Activated T-cell treated with anti-CD3 and anti-CD28 coated beads for 1 hour (primary cell): ENCODE data around the gene MALL.
"Not testable (repeated sequence)": the region's sequence is repeated elsewhere in the genome, so short reads cannot be mapped to it uniquely, and the experiment has no call there.

Experiments
- DNase-seq: peaks from one replicate; pipeline ENCODE4 v3.0.0-alpha.2; 2020; ENCODE audit warnings: low read depth

The MALL gene

DNA sequence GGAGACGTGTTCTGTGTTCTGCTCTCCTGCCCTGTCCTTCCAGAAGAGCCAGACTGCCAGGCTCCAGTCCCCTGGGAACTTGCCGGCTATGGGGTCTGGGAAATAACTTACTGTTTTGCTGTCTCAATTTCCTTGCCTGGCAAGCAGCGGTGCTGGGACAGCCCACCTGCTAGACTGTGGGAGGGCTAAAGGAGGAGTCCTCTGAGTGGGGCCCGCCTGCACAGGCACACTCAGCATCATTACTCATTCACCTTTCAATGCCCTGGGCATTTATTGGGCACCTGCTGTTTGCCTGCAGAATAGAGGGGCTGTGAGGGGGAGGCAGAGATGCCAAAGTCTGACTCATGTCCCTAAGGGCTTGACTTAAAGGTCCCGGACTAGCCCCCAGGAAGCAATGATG is 65.4 kb downstream of the MALL start:
- not testable (repeated sequence) for DNase-seq

DNA sequence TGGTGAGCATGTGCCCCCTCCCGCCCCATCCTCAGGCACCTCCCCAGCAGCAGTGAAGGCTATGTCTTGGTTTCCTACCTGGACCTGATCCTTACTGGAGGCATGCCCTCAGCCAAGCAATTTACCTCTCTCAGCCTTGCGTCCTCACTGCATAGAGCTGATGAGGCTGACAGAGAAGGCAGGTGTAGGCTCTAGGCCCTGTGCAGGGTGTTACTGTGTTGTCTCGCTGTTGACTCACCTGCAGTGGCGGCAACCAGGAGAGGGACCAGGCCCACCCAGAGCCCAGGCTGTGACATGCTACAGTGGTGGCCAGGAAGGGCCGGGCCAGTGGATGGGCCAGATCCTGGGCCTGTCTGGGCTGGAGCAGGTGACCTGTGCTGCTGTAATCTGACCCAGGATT is 65.9 kb downstream of the MALL start:
- not testable (repeated sequence) for DNase-seq

DNA sequence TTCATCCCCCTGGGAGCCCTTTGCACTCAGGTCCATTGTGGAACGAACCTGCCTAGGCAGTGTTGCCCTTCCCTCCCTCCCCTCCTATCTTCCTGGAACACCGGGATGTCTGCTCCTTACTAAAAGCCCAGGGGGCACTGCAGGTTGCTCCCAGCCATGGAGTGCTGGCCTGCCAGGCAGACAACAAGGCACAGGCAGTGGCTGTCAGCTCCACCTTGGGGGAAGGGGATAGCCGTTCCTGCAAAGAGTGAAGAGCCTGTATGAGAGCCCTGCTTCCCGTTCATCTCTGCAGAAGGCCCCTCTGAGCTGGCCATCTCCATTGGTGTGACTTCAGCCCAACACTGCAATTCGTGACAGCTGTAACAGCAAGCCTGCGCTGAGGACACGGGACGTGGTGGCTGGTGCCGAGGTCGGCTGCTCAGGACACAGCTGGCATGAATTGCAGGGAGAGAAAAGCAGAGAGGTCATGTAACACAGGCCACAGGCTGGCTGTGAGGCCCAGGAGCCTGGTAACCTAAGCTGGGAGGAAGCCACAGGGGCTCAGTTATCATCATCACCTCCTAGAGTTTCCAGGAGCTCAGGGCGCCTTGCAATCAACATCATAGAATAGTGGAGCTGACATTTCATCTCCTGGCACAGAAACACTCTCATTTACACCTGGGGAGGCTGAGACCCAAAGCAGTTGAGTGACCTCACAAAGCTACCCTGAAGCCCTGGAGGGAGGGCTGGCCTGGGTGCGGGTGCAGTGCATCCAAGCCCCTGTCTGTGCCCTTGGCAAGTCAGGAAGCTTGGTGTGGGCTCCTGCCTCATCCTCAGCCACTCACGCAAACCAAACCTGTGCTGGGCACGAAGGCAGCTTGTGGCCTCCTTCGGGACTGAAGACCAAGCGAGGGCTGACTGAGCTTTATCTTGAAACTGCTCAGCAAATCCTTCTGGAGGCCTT is 67.1 kb downstream of the MALL start:
- not testable (repeated sequence) for DNase-seq

- DNase-seq: not testable (repeated sequence)
Observed at GRCh38 chr2:110047225-110047624, 68.4 kb downstream of the MALL start.

GRCh38 chr2:110041941-110042660 is 73.5 kb downstream of the MALL start:
- DNase-seq: not testable (repeated sequence)

GRCh38 chr2:110037336-110037735 is 78.3 kb downstream of the MALL start:
- not testable (repeated sequence) for DNase-seq

- not testable (repeated sequence) for DNase-seq
Observed at GRCh38 chr2:110035384-110035783, 80.2 kb downstream of the MALL start.

DNA sequence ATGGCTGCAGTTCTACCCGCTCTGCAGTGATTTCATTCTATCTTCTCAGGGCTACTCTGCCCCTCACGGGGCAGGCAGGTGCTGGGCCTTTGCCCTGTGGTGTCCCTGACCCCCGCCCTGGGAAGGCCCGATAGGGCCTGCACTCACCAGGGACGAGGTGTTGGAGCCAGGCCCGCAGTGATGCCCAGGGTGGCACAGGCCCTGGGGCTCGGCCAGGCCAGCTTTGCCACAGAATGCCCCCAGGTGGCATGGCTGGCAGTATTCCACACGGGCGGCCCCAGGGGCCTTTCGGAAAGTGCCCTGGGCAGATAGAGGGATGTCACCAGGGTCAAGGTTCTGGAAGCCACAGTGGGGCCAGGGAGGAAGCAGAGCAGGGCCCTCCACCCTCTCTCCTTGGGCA is 80.7 kb downstream of the MALL start:
- not testable (repeated sequence) for DNase-seq
